ENCODE measurements around the gene KCNAB3.

GRCh38 chr17:7903154-7904103 is 26.2 kb downstream of the KCNAB3 start:
- TF ChIP-seq POLR2AphosphoS5 (IDR thresholded peaks at IDR 0.05; ENCODE audit: insufficient read depth, low read depth, low read length): no peak
- TF ChIP-seq CTCF (IDR thresholded peaks at IDR 0.05; ENCODE audit: extremely low read depth in 1 of 2, insufficient read depth in 1 of 2, low read depth in 1 of 2, low read length in 2 of 2): no peak
- TF ChIP-seq POLR2A (IDR thresholded peaks at IDR 0.05; ENCODE audit: low read depth, low read length): no peak
- no peak for TF ChIP-seq MAX (IDR thresholded peaks at IDR 0.05; ENCODE audit: insufficient read depth, insufficient read length)
- no peak for TF ChIP-seq EZH2 (IDR thresholded peaks at IDR 0.05; ENCODE audit: borderline replicate concordance, low read depth, low read length, severe bottlenecking)
- TF ChIP-seq GATA2 (IDR thresholded peaks at IDR 0.05; ENCODE audit: insufficient read depth, insufficient read length, low read depth, low read length): no peak
- TF ChIP-seq FOS (IDR thresholded peaks at IDR 0.05; ENCODE audit: borderline replicate concordance, insufficient read depth, low read length): no peak
- no peak for TF ChIP-seq MYC (IDR thresholded peaks at IDR 0.05; ENCODE audit: low read depth, low read length)
